RWPE2 (cell line): ENCODE data around the gene ISCU.

Source experiments
- ATAC-seq: fragments of 200-7000 bp; cut with Tn5 transposase; 3 replicates; pipeline ENCODE4 v1.9.1; 2021; ENCODE audit warnings: low read depth
- DNase-seq: peaks from one replicate; pipeline ENCODE4 v3.0.0-alpha.2; 2020; ENCODE audit warnings: low spot score
- H3K27ac ChIP-seq: fragments of 450-650 bp; 2 replicates; pipeline ENCODE4 v1.5.1; 2017; ENCODE audit warnings: mild to moderate bottlenecking; ENCODE audit not compliant: poor library complexity, severe bottlenecking
- H3K27me3 ChIP-seq: fragments of 250-450 bp; sonication (Bioruptor Pico); 2 replicates; pipeline ENCODE4 v1.5.1; 2021; ENCODE audit warnings: mild to moderate bottlenecking, moderate library complexity; ENCODE audit not compliant: insufficient read depth, poor library complexity, severe bottlenecking
- H3K36me3 ChIP-seq: fragments of 250-450 bp; sonication (Bioruptor Pico); 2 replicates; pipeline ENCODE4 v1.5.1; 2020; ENCODE audit warnings: low read depth, mild to moderate bottlenecking, moderate library complexity
- H3K4me1 ChIP-seq: fragments of 250-450 bp; sonication (Bioruptor Pico); 2 replicates; pipeline ENCODE4 v1.5.1; 2021; ENCODE audit warnings: mild to moderate bottlenecking, moderate library complexity; ENCODE audit not compliant: insufficient read depth, poor library complexity, severe bottlenecking
- H3K4me3 ChIP-seq: fragments of 250-450 bp; sonication (Bioruptor Pico); 2 replicates; pipeline ENCODE4 v1.5.1; 2021; ENCODE audit warnings: mild to moderate bottlenecking, moderate library complexity; ENCODE audit not compliant: severe bottlenecking
- H3K9me3 ChIP-seq: fragments of 250-450 bp; sonication (Bioruptor Pico); 2 replicates; pipeline ENCODE4 v1.5.1; 2021; ENCODE audit warnings: mild to moderate bottlenecking, moderate library complexity; ENCODE audit not compliant: severe bottlenecking
- CTCF ChIP-seq: fragments of 450-650 bp; IDR thresholded peaks from one replicate; pipeline ENCODE4 v1.5.1; 2017; ENCODE audit warnings: mild to moderate bottlenecking, moderate library complexity; ENCODE audit not compliant: poor library complexity, severe bottlenecking

Gene ISCU

GRCh38 chr12:108614639-108615038 lies 52.2 kb downstream of the ISCU start:
- Histone ChIP-seq H3K9me3 (no peaks in the 10 kb centered on the region), H3K36me3 (no peaks in the 10 kb centered on the region), H3K4me1 (no peaks in the 10 kb centered on the region), H3K4me3 (no peak overlapping the region), H3K27ac (no peak overlapping the region), H3K27me3 (no peaks in the 10 kb centered on the region)
- no peak for TF ChIP-seq CTCF
- DNase-seq (no peak), ATAC-seq (no peak)

- Histone ChIP-seq H3K4me1 (no peaks in the 10 kb centered on the region), H3K27ac (no peak overlapping the region), H3K36me3 (no peaks in the 10 kb centered on the region), H3K4me3 (no peak overlapping the region), H3K27me3 (no peaks in the 10 kb centered on the region), H3K9me3 (no peaks in the 10 kb centered on the region)
- no peak for DNase-seq
- ATAC-seq, result no peak
- no peak for TF ChIP-seq CTCF
Measured at GRCh38 chr12:108615918-108616317, 53.5 kb downstream of the ISCU start.

GRCh38 chr12:108616359-108616758 lies 54.0 kb downstream of the ISCU start:
- H3K9me3 ChIP-seq, result no peaks in the 10 kb centered on the region
- DNase-seq, result no peak
- no peaks in the 10 kb centered on the region for H3K4me1 ChIP-seq
- no peak for TF ChIP-seq CTCF
- H3K4me3 ChIP-seq, result no peak overlapping the region
- no peaks in the 10 kb centered on the region for H3K36me3 ChIP-seq
- no peaks in the 10 kb centered on the region for H3K27me3 ChIP-seq
- no peak for ATAC-seq
- H3K27ac ChIP-seq, result no peak overlapping the region

GRCh38 chr12:108616941-108617858 lies 54.8 kb downstream of the ISCU start:
- H3K4me1 ChIP-seq, result no peaks in the 10 kb centered on the region
- no peak overlapping the region for H3K4me3 ChIP-seq
- TF ChIP-seq CTCF, result no peak
- H3K36me3 ChIP-seq, result no peaks in the 10 kb centered on the region
- no peak for DNase-seq
- H3K9me3 ChIP-seq, result no peaks in the 10 kb centered on the region
- no peak overlapping the region for H3K27ac ChIP-seq
- H3K27me3 ChIP-seq, result no peaks in the 10 kb centered on the region
- ATAC-seq, result no peak
